Measurements from ENCODE around the gene ALKAL2.

- no peak for TF ChIP-seq POLR2A (IDR thresholded peaks at IDR 0.05)
- TF ChIP-seq CTCF (IDR thresholded peaks at IDR 0.05) = no peak
Measured at GRCh38 chr2:278312-278926, 9.5 kb downstream of the ALKAL2 start.
